SK-N-SH (cell line): ENCODE results near the gene ARL5C.

Source experiments
- CHD2 ChIP-seq: fragments of 150-350 bp; IDR thresholded peaks from 2 replicates; pipeline ENCODE4 v1.6.1; 2018; ENCODE audit warnings: low read length; ENCODE audit not compliant: partially characterized antibody
- EZH2phosphoT487 ChIP-seq: fragments of 200-600 bp; sonication (generic); IDR thresholded peaks from 2 replicates; pipeline ENCODE4 v1.6.1; 2017; ENCODE audit warnings: low read depth, mixed run types, mild to moderate bottlenecking, antibody characterized with exemption, moderate library complexity, borderline replicate concordance
- GABPA ChIP-seq: IDR thresholded peaks from 2 replicates; pipeline ENCODE4 v1.4.0; 2012; ENCODE audit warnings: low read depth, mild to moderate bottlenecking
- GATA2 ChIP-seq: sonication (generic); formaldehyde crosslinking; IDR thresholded peaks from 2 replicates; pipeline ENCODE4 v1.5.0; 2020; ENCODE audit warnings: mild to moderate bottlenecking, missing genetic modification reagents
- MEF2A ChIP-seq: IDR thresholded peaks from 2 replicates; pipeline ENCODE4 v1.4.0; 2012; ENCODE audit warnings: low read depth, borderline replicate concordance
- POLR2AphosphoS5 ChIP-seq: IDR thresholded peaks from 2 replicates; pipeline ENCODE4 v1.6.1; 2012; ENCODE audit warnings: low read depth, low read length
- RCOR1 ChIP-seq: fragments of 150-350 bp; IDR thresholded peaks from 2 replicates; pipeline ENCODE4 v1.6.1; 2017; ENCODE audit warnings: antibody characterized with exemption, low read length
- RFX5 ChIP-seq: IDR thresholded peaks from 2 replicates; pipeline ENCODE4 v1.6.1; 2012; ENCODE audit warnings: mild to moderate bottlenecking, improper control_type of control experiment, low read length
- SMC3 ChIP-seq: IDR thresholded peaks from 2 replicates; pipeline ENCODE4 v1.6.1; 2012; ENCODE audit warnings: low read depth, low read length, improper control_type of control experiment
- TAF1 ChIP-seq: IDR thresholded peaks from 2 replicates; pipeline ENCODE4 v1.6.1; 2012; ENCODE audit warnings: low read depth, mild to moderate bottlenecking, low read length, moderate library complexity, borderline replicate concordance
- TF ChIP-seq, protein P1 (sequence below): fragments of 200-600 bp; sonication (generic); IDR thresholded peaks from 2 replicates; pipeline ENCODE4 v1.6.1; 2017; ENCODE audit warnings: antibody characterized with exemption, mild to moderate bottlenecking, moderate library complexity
- TF ChIP-seq, protein P2 (sequence below): IDR thresholded peaks from 2 replicates; pipeline ENCODE4; 2012
- TF ChIP-seq, protein P3 (sequence below): IDR thresholded peaks from 2 replicates; pipeline ENCODE4 v1.6.1; 2012; ENCODE audit warnings: mild to moderate bottlenecking, low read depth, low read length, moderate library complexity

DNA sequence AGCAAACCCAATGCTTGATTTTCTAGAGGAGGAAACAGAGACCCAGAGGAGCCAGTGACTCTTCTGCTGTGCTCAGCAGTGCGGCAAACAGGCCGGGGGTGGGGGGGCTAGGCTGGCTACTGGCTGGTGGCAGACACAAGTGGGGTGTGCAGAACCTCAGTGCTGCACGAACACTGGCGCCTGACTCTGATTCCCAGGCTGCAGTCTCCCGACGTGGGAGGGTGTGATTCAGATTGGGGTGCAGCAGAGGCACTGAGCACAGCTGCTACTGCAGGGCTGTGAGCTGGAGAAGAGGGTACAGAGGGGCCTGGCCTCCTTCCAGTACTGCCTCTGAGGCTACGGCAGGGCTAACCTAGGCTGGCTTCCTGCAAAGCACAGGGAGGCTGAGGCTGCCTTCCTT, 42.2 kb upstream of the ARL5C start:
- no peak for TF ChIP-seq RCOR1
- no peak for TF ChIP-seq TAF1
- TF ChIP-seq POLR2AphosphoS5, result no peak
- TF ChIP-seq, protein P1, sequence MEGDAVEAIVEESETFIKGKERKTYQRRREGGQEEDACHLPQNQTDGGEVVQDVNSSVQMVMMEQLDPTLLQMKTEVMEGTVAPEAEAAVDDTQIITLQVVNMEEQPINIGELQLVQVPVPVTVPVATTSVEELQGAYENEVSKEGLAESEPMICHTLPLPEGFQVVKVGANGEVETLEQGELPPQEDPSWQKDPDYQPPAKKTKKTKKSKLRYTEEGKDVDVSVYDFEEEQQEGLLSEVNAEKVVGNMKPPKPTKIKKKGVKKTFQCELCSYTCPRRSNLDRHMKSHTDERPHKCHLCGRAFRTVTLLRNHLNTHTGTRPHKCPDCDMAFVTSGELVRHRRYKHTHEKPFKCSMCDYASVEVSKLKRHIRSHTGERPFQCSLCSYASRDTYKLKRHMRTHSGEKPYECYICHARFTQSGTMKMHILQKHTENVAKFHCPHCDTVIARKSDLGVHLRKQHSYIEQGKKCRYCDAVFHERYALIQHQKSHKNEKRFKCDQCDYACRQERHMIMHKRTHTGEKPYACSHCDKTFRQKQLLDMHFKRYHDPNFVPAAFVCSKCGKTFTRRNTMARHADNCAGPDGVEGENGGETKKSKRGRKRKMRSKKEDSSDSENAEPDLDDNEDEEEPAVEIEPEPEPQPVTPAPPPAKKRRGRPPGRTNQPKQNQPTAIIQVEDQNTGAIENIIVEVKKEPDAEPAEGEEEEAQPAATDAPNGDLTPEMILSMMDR, result no peak
- no peak for TF ChIP-seq CHD2
- TF ChIP-seq, protein P2, sequence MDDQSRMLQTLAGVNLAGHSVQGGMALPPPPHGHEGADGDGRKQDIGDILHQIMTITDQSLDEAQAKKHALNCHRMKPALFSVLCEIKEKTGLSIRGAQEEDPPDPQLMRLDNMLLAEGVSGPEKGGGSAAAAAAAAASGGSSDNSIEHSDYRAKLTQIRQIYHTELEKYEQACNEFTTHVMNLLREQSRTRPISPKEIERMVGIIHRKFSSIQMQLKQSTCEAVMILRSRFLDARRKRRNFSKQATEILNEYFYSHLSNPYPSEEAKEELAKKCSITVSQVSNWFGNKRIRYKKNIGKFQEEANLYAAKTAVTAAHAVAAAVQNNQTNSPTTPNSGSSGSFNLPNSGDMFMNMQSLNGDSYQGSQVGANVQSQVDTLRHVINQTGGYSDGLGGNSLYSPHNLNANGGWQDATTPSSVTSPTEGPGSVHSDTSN, result no peak
- TF ChIP-seq RFX5, result no peak
- TF ChIP-seq MEF2A, result no peak
- no peak for TF ChIP-seq GATA2 (CRISPR knock-in tag)
- TF ChIP-seq, protein P3, sequence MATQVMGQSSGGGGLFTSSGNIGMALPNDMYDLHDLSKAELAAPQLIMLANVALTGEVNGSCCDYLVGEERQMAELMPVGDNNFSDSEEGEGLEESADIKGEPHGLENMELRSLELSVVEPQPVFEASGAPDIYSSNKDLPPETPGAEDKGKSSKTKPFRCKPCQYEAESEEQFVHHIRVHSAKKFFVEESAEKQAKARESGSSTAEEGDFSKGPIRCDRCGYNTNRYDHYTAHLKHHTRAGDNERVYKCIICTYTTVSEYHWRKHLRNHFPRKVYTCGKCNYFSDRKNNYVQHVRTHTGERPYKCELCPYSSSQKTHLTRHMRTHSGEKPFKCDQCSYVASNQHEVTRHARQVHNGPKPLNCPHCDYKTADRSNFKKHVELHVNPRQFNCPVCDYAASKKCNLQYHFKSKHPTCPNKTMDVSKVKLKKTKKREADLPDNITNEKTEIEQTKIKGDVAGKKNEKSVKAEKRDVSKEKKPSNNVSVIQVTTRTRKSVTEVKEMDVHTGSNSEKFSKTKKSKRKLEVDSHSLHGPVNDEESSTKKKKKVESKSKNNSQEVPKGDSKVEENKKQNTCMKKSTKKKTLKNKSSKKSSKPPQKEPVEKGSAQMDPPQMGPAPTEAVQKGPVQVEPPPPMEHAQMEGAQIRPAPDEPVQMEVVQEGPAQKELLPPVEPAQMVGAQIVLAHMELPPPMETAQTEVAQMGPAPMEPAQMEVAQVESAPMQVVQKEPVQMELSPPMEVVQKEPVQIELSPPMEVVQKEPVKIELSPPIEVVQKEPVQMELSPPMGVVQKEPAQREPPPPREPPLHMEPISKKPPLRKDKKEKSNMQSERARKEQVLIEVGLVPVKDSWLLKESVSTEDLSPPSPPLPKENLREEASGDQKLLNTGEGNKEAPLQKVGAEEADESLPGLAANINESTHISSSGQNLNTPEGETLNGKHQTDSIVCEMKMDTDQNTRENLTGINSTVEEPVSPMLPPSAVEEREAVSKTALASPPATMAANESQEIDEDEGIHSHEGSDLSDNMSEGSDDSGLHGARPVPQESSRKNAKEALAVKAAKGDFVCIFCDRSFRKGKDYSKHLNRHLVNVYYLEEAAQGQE, result no peak
- no peak for TF ChIP-seq GABPA
- no peak for TF ChIP-seq SMC3
- TF ChIP-seq EZH2phosphoT487, result no peak
